Prostate gland (tissue), 2 donors: ENCODE measurements around the gene ZNF573. TPM values are rescaled to one million over a fixed set of nuclear protein-coding genes. Genes with fewer than 3 reads are reported as not detected.
A peak's percentile ranks its signal among the peaks of the same experiment; 100 is the strongest.
"Not testable (repeated sequence)": the region's sequence is repeated elsewhere in the genome, so short reads cannot be mapped to it uniquely, and the experiment has no call there.

Experiments
- DNase-seq: peaks from one replicate; pipeline ENCODE4 v3.0.0-alpha.2; 2019; ENCODE audit warnings: low spot score
- H3K27ac ChIP-seq, 2 donors: fragments of 200-600 bp; sonication (generic); 2 replicates each; pipeline ENCODE4 v1.5.1; 2017 to 2019
- H3K27me3 ChIP-seq: fragments of 200-600 bp; sonication (generic); replicated peaks from 2 replicates; pipeline ENCODE4 v1.5.1; 2019; ENCODE audit not compliant: insufficient read depth
- H3K36me3 ChIP-seq, 2 donors: fragments of 200-600 bp; sonication (generic); 1 replicate in 1 of 2; 2 replicates in 1 of 2; pipeline versions ENCODE4 v1.5.1 to v1.8.1; 2017 to 2019
- H3K4me1 ChIP-seq: fragments of 200-600 bp; sonication (generic); replicated peaks from 2 replicates; pipeline ENCODE4 v1.5.1; 2019
- H3K4me3 ChIP-seq, 2 donors: fragments of 200-600 bp; sonication (generic); 2 replicates each; pipeline ENCODE4 v1.5.1; 2017 to 2019
- H3K9me3 ChIP-seq: fragments of 200-600 bp; sonication (generic); 2 replicates; pipeline ENCODE4 v1.5.1; 2017
- POLR2A ChIP-seq: fragments of 450-650 bp; IDR thresholded peaks from one replicate; pipeline ENCODE4 v1.6.1; 2016; ENCODE audit warnings: antibody characterized with exemption, mild to moderate bottlenecking
- POLR2AphosphoS5 ChIP-seq: sonication (generic); formaldehyde crosslinking; IDR thresholded peaks from one replicate; pipeline ENCODE4 v1.6.1; 2017; ENCODE audit warnings: antibody characterized with exemption
- WGBS: methylation state at CpG from one replicate; pipeline ENCODE4 v1.1.5; 2018; 5-methylcytosine and 5-hydroxymethylcytosine counted together
- intact Hi-C: fragments of 100-400 bp; cut with DNase I; formaldehyde crosslinking; loops from one replicate; pipeline ENCODE4 v1.14.2; 2022
- total RNA-seq, 2 donors: library from RNA; depleted of rRNA; stranded (reverse); fragments of >200 nt; gene quantifications; one replicate each; pipeline ENCODE4 v1.1.0, GENCODE V29; 2016
- TF ChIP-seq, protein P1 (sequence below), 4 experiments: fragments of 200-600 bp in 2 of 4; fragments of 450-650 bp in 2 of 4; sonication (generic) in 2 of 4; IDR thresholded peaks; 1 replicate in 3 of 4; 2 replicates in 1 of 4; pipeline ENCODE4 v1.5.1; 2016 to 2019; ENCODE audit warnings: antibody characterized with exemption in 4 of 4, mild to moderate bottlenecking in 2 of 4, moderate library complexity in 2 of 4

Gene ZNF573
- total RNA-seq, 2 donors from 2014 or later, result 5.9 to 8.4 TPM

DNA sequence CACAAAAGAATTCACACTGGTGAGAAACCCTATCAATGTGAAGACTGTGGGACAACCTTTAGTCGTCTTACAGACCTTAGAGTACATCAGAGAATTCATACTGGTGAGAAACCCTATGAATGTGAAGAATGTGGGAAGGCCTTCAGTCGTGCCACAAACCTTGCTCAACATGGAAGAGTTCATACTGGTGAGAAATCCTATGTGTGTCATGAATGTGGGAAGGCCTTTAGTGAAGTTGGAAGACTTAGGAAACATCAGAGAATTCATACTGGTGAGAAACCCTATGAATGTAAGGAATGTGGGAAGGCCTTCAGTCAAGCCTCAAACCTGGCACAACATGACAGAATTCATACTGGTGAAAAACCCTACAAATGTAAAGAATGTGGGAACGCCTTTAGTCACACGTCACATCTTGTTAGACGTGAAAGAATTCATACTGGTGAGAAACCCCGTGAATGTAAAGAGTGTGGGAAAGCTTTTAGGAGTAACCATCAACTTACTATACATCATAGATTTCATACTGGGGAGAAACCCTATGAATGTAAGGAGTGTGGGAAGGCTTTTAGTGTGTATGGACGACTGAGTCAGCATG, 24.0 kb upstream of the ZNF573 start:
- intact Hi-C loops, result no loop called here
- Histone ChIP-seq H3K36me3 (no peaks in the 10 kb centered on the region), H3K27ac (no peak overlapping the region), H3K9me3 (no peaks in the 10 kb centered on the region), H3K4me3 (no peak overlapping the region), H3K27me3 (no peaks in the 10 kb centered on the region), H3K4me1 (no peaks in the 10 kb centered on the region)
- no peak for DNase-seq
- TF ChIP-seq POLR2AphosphoS5, result no peak
- TF ChIP-seq POLR2A, result no peak
- TF ChIP-seq, protein P1, sequence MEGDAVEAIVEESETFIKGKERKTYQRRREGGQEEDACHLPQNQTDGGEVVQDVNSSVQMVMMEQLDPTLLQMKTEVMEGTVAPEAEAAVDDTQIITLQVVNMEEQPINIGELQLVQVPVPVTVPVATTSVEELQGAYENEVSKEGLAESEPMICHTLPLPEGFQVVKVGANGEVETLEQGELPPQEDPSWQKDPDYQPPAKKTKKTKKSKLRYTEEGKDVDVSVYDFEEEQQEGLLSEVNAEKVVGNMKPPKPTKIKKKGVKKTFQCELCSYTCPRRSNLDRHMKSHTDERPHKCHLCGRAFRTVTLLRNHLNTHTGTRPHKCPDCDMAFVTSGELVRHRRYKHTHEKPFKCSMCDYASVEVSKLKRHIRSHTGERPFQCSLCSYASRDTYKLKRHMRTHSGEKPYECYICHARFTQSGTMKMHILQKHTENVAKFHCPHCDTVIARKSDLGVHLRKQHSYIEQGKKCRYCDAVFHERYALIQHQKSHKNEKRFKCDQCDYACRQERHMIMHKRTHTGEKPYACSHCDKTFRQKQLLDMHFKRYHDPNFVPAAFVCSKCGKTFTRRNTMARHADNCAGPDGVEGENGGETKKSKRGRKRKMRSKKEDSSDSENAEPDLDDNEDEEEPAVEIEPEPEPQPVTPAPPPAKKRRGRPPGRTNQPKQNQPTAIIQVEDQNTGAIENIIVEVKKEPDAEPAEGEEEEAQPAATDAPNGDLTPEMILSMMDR (IDR thresholded peaks at IDR 0.05), result no peak
- 83% methylated on average over 7 of the region's 7 CpGs for WGBS

DNA sequence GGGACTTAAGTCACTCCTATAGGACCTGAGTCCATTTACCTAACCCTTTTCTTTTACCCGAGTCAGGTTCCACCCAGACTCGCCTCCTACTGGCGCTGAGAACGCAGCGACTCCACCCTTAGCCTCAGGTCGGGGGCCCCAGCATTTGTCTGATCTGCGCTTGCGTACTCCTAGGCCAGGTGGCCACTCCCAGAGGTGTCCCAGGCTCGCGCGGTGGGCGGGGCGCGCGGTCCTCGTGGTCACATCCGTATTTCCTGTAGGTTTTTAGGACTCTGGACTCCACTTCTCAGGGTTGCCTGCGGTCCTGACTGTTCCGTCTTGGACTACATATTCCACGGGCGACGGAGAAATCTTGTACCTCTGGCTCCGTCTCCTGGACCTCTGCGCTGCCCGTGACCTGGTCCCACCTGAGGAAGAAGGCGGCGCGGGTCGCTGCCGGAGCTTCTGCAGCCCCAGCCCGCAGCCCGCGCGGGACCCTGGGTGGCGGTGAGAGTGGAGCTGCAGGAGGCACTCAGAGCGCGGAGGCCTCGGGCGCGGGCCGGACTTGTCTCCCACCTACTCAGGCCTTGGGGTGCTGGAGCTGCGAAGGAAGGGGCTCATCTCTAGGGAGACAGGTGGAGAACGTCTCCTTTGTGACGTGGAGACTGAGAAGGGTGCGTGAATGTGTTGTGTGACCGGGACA, 11.0 kb upstream of the ZNF573 start:
- TF ChIP-seq, protein P1 (IDR thresholded peaks at IDR 0.05), result no peak
- TF ChIP-seq POLR2A, result no peak
- WGBS, result 62% methylated on average over 46 of the region's 46 CpGs
- H3K27me3 ChIP-seq, result no peaks in the 10 kb centered on the region
- no peaks in the 10 kb centered on the region for H3K36me3 ChIP-seq
- intact Hi-C loops, result no loop called here
- no peaks in the 10 kb centered on the region for H3K9me3 ChIP-seq
- DNase-seq, result no peak
- no peaks in the 10 kb centered on the region for H3K4me1 ChIP-seq
- H3K4me3 ChIP-seq, result no peak overlapping the region
- no peak overlapping the region for H3K27ac ChIP-seq

DNA sequence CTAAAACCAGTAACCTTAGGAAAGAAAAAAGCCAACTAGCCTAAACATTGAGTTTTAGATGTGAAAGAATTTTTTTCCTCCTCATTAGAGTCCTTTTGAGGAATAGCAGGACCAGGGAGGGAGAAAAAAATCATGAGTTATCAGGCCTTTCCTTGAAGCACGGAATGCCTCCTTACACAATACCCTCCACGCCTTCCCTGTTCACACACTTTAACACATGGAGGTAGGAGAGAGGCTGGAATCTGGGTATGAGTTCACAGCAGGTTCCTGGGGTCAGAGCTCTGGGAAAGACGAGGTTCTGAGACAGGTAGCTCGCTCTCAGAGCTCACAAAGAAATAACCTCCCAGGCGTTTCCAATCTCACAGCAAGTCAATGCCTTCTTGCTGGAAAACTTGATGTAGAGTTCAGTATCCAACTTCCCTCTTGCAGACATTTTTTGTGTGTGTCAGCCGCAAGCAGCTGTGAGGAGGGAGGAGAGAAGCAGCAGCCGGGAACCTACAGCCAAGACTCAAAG, 716 bp downstream of the ZNF573 start:
- 13% methylated on average over 7 of the region's 7 CpGs for WGBS
- Histone ChIP-seq H3K27me3 (no peaks in the 10 kb centered on the region), H3K9me3 (no peaks in the 10 kb centered on the region), H3K36me3 (no peaks in the 10 kb centered on the region), H3K27ac (peak overlapping the region; percentile 78 to 90), H3K4me1 (no peaks in the 10 kb centered on the region), H3K4me3 (peak overlapping the region; percentile 63 to 65)
- DNase-seq, result no peak
- intact Hi-C loops, result no loop called here
- TF ChIP-seq, protein P1 (IDR thresholded peaks at IDR 0.05), result no peak
- no peak for TF ChIP-seq POLR2A
- TF ChIP-seq POLR2AphosphoS5, result no peak

DNA sequence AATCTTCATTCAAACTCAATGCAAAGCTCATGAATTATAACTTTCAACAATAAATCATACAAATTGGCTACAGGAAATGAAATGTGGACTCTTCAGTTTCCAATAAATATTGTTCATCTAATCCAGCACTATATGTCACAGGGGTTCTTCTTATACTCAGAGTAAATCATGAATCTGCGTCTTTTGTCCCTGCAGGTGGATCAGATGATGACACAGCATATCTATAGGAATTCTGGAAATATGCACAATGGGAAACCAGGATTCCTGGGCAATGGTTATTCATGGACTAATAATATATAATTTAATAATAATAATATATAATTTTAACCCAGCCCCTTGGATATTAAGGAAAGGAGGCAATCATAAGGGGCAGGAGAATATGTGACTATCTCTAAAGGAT, 8.4 kb downstream of the ZNF573 start:
- TF ChIP-seq, protein P1 (IDR thresholded peaks at IDR 0.05), result no peak
- no peak for TF ChIP-seq POLR2A
- no peak for TF ChIP-seq POLR2AphosphoS5
- intact Hi-C loops, result no loop called here
- Histone ChIP-seq H3K4me1 (no peaks in the 10 kb centered on the region), H3K27ac (no peak overlapping the region), H3K9me3 (no peaks in the 10 kb centered on the region), H3K4me3 (no peak overlapping the region), H3K36me3 (peaks cover 0 to 7% of the 10 kb centered on the region in 2 donors), H3K27me3 (no peaks in the 10 kb centered on the region)
- WGBS, result 95% methylated on average over 1 of the region's 1 CpG
- no peak for DNase-seq

DNA sequence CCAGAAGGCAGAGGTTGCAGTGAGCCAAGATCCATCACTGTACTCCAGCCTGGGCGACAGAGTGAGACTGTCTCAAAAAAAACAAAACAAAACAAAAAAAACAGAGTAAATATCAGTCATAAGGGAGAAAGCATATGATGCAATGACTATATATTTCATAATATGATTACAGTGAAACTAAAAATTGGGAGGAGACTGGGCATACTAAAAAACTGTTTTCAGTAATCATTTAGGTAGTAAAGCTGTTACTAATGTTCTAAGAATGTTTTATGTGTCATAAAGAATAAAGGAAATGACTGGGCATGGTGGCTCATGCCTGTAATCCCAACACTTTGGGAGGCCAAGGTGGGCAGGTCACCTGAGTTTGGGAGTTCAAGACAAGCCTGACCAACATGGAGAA, 15.9 kb downstream of the ZNF573 start:
- no peaks in the 10 kb centered on the region for H3K9me3 ChIP-seq
- peaks cover 0 to 4% of the 10 kb centered on the region in 2 donors for H3K36me3 ChIP-seq
- WGBS, result 97% methylated on average over 1 of the region's 1 CpG
- intact Hi-C loops, result no loop called here
- no peak overlapping the region for H3K4me3 ChIP-seq
- TF ChIP-seq, protein P1 (IDR thresholded peaks at IDR 0.05), result no peak
- TF ChIP-seq POLR2A (no peak), POLR2AphosphoS5 (no peak)
- DNase-seq, result no peak
- no peaks in the 10 kb centered on the region for H3K4me1 ChIP-seq
- H3K27ac ChIP-seq, result no peak overlapping the region
- H3K27me3 ChIP-seq, result no peaks in the 10 kb centered on the region

DNA sequence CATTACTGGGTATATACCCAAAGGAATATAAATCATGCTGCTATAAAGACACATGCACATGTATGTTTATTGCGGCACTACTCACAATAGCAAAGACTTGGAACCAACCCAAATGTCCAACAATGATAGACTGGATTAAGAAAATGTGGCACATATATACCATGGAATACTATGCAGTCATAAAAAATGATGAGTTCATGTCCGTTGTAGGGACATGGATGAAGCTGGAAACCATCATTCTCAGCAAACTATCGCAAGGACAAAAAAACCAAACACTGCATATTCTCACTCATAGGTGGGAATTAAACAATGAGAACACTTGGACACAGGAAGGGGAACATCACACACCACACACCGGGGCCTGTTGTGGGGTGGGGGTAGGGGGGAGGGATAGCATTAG, 21.7 kb downstream of the ZNF573 start:
- WGBS, result 97% methylated on average over 4 of the region's 4 CpGs
- H3K36me3 ChIP-seq, H3K9me3 ChIP-seq, H3K4me3 ChIP-seq, intact Hi-C loops, DNase-seq, H3K4me1 ChIP-seq, H3K27me3 ChIP-seq, H3K27ac ChIP-seq: not testable (repeated sequence)
